Stimulated activated CD4-positive, alpha-beta T cell treated with anti-CD3 and anti-CD28 coated beads, Interleukin-2, amount 100 ng/mL, for 48 hours (primary cell): ENCODE data around the gene ATF7.
"Not testable (repeated sequence)": the region's sequence is repeated elsewhere in the genome, so short reads cannot be mapped to it uniquely, and the experiment has no call there.

Experiments used
- DNase-seq, 2 donors: peaks; one replicate each; pipeline ENCODE4 v3.0.0-alpha.2; 2020

The ATF7 gene

DNA sequence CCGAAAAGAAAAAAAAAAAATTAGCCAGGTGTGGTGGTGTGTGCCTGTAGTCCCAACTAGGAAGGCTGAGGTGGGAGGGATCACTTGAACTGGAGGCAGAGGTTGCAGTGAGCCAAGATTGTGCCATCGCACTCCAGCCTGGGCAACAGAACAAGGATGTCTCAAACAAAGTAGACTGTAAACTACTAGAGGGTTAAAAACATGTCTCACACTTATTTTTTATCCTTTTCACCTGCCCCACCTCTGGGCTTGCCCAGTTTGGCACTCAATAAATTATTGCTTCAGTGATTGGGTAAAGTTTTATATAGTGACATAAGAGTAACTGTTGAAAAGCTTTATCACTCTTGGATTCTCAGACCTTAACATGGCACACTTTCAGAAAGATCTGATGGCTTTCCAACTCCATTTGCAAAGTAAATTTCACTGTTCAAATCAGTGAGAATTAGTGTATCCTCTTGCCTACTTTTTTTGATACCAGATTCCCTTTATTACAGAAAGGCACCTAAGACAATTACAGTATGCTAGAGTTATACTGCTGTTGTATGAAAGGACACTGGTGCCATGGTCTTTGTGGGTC lies 62.6 kb downstream of the ATF7 start:
- no peak for DNase-seq

DNA sequence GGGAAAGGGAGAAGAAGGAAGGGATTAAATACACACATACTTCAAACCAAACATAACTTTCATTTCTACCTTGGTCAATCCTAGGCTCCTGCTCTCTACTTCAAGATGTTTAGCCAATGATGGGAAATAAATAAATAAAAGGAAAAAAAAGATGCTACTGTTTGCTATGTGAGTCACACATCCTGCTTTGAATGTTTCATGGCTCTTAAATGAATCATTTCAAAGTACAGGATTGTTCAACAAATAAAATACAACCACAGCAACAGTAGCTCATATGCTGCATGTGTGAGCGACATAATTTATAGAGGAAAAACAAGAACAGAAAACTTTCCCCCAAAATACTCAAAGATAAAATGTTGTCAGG lies 64.6 kb downstream of the ATF7 start:
- DNase-seq = no peak

DNA sequence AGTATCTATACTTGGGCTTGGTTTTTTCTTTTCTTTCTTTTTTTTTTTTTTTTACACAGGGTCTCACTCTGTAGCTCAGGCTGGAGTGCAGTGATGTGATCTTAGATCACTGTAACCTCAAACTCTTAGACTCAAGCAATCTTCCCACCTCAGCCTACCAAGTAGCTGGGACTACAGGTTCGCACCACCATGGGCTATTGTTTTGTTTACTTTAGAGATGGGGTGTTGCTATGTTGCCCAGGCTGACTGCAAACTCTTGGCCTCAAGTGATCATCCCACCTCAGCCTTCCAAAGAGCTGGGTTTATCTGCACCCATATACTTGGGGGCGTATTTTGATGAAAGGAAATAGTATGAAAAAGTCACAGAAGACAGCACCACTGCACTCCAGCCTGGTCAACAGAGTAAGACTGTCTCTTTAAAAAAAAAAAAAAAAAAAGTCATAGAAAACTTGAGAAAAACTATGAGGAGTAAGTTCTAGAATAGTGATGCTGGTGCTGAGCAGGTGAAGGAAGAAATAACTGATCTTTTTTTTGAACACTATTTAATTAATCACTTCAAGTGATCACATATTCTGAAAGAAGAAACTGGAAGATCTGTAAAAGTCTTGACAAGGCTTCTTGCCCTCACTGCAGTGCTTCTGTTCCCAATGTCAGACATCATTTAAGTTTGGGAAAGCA lies 65.1 kb downstream of the ATF7 start:
- no peak for DNase-seq

DNA sequence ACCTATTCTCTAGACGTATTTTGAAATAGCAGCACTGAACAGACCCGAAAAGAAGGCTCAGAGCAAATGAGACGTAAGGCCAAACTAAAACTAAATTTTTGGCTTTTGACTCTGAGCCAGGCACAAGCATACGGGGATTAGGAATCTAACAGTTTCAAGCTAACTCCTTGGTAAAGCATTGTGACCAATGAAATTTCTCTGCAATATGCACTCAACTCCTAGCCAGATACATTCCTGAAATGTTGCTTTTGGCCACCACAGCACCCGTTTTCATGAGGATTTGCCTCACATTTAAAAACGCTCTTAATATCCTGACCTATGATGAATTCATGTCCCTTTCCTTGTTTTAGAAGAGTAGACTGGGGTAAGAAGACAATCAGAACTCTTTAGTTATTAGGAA lies 65.8 kb downstream of the ATF7 start:
- no peak for DNase-seq

DNA sequence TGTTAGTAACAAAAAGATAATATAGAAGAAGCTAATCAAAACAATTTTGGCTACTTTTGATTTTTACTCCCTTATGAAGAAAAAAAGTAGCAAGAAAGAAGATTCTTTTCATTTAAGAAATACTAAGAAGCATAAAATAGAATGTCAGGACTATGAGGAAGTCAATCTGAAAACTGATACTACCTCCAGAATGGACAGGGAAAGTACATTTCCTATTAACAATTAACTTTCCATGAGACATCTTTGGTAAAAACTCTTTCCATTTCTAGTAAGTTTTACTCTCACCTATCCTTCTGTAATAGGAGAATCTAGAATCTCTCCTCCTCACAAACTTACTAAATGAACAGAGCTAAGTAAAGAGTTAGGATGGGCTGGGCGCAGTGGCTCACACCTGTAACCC lies 67.6 kb downstream of the ATF7 start:
- DNase-seq = no peak

DNA sequence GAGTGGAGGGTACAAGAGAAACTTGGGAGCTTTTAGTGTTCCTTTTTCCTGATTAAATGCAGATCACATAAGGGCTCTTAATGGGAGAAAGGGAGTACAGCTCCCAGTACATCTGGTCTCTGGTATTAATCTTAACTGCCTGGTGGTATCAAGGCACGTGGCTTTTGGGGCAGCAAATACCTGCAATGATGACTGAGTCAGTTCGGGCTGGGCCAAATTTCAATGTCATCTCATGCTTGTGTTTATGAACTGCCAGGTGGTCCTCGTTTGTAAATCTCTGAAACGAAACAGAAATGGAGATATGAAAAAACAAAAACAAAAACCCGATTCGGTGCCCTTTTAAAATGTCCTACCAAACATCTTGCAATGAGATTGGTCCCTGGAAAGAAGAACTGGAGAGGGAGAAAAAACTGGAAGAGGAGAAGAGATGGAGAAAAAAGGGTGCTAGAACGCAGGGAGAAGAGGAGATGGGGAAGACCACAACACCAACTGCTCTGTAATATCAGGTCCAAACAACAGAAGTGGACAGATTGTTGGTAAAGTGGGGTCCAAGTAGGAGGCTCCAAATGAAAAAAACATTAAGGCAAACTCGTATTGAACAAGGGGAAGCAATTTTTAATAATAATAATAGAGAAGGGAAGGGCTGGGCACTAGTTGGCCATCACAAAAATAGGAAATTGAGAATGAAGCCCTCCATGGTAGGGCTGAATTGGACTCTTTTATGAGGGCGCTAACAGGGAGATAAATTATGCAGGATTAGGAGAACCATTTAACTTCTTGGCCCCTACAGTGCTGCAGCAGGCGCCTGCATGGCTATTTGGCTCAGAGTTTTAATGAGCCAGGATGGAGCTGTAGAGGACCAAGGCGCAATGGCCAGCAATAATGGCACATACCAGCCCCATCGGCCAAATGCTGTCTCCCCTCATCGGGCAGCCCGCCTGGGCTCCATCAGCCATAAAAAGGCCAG lies 73.5 kb downstream of the ATF7 start:
- no peak for DNase-seq

DNA sequence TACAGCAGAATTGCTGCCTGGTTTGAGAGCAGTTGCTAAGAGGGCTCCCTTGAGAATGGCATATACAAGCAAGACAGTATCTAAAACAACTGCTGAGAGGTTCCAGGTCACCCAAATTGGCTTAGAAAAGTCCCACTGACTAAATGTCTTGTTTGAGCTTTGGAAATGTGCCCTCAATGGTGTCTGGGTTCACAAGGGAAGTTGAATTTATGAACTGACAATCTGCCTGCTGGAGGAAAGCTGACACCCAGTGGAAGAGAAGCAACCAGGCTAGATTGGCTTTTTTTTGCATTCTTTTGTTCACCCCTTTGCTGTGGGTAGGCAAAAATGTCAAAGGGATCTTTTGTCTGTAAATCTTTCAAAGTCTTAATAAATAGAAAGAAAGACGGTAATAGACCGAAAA lies 74.3 kb downstream of the ATF7 start:
- no peak for DNase-seq

DNA sequence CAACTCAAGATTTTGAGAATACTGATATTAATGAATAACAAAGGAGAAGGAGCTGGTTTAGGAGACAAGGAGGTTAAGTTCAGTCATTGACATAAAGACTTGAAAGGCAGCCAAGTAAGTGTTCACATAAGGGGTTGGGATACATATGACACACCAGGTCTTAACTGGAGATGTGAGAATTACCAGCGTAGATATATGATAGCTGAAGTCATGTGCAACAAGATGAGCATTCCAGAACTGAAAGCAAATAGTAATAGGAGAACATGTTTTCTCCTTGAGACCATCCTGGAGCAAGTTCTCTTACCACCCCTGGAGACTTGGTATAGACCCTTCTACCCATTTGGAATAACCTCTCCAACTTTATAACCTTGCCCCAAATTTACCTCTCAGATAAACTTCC lies 75.6 kb downstream of the ATF7 start:
- DNase-seq = no peak

DNA sequence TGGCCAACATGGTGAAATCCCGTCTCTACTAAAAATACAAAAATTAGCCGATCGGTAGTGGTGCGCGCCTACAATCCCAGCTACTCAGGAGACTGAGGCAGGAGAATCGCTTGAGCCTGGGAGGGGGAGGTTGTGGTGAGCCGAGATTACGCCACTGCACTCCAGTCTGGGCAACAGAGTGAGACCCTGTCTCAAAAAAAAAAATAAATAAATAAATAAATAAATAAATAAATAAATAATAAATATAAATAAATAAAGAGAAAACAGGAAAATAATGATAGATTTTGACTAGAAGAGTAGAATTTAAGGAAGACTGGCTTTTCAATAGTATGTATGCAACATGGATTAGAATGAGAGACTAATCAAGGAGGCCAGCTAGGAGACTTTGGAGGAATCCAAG lies 76.1 kb downstream of the ATF7 start:
- not testable (repeated sequence) for DNase-seq

DNA sequence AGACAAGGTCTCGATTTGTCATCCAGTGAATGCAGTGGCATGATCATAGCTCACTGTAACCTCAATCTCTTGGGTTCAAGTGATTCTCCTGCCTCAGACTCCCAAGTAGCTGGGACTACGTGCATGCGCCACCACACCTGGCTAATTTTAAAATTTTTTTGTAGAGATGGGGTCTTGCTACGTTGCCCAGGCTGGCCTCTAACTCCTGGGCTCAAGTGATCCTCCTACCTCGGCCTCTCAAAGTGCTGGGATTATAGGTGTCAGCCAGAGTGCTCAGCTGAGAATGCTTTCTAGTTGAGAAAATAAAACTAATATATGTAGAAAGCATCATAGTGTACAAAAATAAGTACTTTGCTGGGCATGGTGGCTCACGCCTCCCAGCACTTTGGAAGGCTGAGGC lies 77.8 kb downstream of the ATF7 start:
- DNase-seq = not testable (repeated sequence)

DNA sequence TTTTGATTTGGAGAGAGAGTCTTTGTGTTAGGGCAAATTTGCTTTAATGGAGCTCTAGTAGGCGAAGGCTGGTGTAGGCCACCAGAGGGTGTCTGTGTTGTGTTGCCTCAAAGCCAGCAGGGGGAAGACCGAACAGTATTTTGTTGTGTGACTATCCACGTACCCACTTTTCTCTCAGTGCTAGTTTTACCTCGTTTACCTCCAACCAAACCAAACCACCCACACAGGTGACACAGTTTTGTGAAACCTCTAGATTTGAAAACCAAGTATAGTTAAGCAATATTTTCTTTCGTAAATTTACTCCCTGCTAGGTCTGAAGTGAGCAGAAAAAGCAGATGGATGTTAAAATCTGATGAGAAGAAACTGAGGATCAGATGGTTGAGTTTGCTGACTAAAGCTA lies 82.6 kb downstream of the ATF7 start:
- DNase-seq = peak; percentile 30 to 36

DNA sequence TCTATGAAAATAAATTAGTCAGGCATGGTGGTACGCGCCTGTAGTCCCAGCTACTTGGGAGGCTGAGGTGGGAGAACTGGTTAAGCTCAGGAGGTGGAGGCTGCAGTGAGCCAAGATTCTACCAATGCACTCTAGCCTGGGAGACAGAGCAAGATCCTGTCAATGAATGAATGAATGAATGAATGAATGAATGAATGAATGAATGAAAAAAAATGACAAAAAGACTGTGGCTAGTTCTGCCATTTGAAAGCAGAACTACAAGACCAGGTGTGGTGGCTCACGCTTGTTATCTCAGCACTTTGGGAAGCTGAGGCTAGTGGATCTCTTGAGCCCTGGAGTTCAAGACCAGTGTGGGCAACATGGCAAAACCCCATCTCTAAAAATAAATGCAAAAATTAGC lies 86.7 kb downstream of the ATF7 start:
- DNase-seq = no peak

DNA sequence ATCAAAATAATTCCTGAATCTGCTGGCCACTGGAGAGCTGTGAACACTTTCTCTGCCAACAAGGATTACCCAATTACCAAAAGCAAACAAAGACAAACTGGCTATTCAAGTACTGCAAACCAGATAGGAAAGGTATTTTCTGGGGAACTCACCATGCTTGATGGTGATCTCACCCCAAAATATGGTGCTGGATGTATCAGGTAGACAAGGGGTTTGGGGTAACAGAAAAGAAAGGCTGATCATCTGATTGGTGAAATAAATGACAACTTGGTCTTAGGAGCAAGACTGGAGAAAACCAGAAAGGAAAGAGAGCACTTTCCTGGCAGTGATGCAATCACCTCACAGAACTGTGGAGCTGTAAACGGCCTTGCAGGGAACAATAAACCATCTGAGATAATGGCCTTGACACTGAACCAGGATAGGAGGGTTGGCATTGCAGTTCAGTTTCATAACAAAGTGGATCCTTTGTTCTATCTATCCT lies 87.9 kb downstream of the ATF7 start:
- no peak for DNase-seq

DNA sequence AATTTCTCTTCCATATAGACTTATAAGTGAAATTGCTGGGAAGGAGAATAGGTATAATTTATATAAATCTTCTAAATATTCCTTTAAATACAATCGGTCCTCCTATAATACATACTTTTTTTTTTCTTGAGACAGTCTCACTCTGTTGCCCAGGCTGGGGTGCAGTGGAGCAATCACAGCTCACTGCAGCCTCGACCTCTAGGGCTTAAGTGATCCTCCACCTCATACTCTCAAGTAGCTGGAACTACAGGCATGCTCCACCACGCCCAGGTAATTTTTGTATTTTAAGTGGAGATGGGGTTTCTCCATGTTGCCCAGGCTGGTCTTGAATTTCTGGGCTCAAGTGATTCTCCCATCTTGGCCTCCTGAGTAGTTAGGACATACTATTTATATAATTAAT lies 89.2 kb downstream of the ATF7 start:
- DNase-seq = no peak

DNA sequence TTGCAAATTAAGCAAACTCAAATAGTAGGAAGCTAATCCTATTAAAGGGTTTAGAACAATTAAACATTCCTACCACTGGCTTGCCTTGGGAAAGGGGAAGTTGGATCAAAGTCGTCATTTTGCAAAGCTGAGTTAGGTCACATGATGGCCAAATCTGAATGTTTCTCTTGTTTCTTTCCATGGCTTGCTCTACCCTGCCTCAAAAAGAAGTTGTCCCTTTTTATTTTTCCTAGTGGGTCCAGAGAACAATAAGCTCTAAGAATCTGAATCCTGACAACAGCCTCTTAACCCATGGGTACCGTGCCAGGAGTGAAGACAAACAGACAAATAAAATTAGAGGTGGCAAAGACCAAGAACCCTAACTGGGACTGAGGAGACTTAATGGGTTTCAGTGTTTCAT lies 92.7 kb downstream of the ATF7 start:
- no peak for DNase-seq

DNA sequence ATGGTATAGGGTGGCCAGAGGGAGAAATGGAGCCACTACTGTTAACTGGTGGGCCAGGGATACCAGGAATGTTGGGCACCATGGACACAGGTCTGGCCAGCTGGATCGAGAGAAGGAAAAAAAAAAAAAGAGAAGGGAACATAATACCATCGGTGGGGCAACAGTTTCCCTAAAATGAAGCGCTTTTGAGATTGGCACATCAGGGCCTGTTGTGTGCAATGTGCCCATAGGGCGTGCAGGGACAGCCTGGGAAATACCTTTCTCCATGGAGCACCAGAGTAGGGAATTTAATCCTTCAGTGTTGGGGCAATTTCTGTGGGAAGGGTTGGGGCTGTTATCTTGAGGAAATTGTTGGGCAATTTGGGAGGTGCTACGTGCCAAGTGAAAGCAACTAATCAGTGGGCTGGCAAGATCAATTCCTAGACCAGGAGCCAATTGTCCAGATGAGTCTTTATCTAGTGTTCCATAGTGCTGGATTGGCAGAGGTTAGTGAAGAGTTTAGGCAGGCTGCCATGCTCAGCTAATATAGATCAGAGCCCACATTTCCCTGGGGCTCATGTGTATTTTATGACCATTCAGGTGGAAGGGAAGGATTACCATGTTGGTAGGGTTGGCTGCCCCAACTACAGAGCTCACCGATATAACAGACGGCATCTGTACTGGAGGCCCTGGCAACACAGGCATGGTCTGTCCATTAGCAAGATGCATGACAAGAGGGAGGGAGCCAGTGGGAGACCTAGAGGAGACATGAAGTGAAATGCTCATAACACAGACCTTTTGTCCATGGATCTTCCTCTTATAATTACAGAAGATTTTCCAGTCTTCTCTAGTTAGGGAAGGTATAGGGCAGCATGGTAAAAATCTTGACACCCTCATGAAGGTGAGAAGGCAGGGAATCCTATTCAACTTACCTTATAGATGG lies 93.4 kb downstream of the ATF7 start:
- no peak for DNase-seq

DNA sequence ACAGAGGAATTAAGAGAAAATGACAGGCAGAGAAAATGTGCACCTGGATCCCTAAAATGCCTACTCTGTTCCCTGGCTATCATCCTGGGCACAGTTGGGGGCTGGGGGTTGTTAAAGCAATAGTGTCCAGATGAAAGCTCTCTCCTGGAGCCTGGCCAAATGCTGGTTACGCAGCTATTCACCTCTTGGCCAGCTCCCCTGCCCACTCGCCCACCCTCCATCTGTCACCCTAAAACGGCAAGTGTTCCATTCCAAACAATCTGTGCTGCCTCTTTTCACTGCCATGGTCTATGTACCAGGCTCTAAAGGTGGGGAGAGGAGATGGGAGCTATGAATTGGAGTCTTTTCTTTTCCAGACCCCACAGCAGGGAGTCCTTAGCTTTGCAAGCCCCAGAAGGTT lies 94.2 kb downstream of the ATF7 start:
- no peak for DNase-seq

DNA sequence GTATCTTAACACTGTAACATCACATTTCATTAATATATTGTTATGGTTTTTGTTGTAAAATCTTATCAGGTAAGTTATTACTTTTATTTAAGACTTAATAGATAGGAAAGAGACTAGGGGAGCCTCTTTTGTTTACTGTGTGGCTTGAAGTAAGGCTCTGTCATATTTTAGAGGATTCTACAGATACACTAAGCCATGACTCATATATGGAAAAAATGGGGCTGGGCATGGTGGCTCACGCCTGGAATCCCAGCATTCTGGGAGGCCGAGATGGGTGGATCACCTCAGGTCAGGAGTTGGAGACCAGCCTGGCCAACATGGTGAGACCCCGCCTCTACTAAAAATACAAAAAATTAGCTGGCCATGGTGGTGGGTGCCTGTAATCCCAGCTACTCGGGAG lies 95.3 kb downstream of the ATF7 start:
- DNase-seq = no peak

DNA sequence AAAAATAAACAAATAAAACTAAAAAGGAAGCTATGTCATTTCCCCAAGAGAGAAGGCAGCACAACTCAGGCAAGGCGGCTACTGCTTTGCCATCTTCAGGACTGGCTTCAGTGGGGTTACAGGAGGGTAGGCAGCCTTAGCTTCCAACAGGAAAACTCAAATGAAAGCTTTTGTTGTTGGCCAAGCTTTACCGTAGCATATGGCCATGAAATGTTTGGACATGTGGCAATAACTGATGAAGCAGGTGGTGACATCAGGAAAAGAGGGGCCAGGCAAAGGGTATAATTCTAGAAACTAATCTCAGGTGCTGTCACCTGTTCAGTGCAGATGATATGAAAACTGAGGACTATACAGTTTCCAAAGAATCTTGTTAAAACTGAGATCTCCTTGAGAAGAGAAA lies 96.1 kb downstream of the ATF7 start:
- DNase-seq = no peak

DNA sequence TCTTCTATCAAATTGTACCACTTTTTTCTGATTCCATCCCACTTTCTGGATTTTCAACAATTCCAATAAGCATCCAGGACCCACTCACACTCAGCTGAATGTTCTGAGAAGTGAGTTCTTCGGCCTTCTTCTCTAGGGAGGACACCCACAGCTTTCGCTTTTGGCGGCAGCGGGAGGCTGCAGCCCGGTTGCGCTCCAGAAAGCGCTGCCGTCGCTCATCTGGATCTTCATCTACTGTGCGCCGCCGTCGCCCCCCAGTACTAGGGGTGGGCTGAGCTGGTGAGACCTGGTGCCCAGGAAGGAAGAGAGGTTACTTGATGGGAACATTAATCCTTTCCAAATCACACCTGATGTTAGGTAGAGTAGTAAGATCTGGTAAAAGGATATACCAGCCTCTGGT lies 101.7 kb downstream of the ATF7 start:
- no peak for DNase-seq

DNA sequence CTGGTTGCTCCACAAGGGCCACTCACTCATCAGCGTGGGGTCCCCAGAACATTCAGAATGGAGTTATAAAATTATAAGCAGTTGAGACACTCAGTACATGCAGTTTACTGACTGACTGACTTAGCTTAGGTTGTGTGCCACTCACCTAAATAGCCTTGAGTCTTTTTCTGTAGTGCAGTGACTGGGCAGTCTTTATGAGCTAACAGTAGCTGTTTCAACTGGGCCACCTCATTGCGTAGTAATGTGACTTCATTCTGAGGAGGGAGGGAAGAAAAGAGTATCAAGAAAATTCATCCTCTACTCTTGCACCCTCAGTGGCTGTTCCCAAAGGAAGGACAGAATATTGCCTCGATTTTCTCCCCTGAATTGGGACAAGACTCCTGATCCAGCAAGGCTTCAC lies 103.1 kb downstream of the ATF7 start:
- no peak for DNase-seq

DNA sequence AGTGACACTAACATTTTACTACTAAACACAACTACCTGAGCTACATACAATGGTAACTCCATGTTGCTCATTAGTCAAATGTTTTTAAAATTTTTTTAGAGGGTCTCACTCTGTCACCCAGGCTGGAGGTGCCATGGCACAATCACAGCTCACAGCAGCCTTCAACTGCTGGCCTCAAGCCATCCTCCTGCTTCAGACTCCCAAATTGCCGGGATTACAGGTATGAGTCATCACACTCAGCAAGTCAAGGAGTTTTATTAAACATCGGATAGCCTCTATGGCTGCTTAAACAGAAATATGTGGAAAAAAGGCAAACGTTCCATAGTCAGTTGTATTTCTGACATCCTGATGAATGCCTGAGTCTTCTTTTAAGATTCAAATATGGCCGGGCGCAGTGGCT lies 107.8 kb downstream of the ATF7 start:
- DNase-seq = no peak
